SK-N-SH (cell line): ENCODE results near the gene DNAJB9.
A peak's percentile ranks its signal among the peaks of the same experiment; 100 is the strongest.

ENCODE experiments used
- EP300 ChIP-seq, 2 experiments: IDR thresholded peaks; 2 replicates each; pipeline versions ENCODE4 v1.4.0 to v1.6.1; 2012; ENCODE audit warnings: borderline replicate concordance in 1 of 2, low read depth in 1 of 2, low read length in 1 of 2
- EZH2phosphoT487 ChIP-seq: fragments of 200-600 bp; sonication (generic); IDR thresholded peaks from 2 replicates; pipeline ENCODE4 v1.6.1; 2017; ENCODE audit warnings: low read depth, mixed run types, mild to moderate bottlenecking, antibody characterized with exemption, moderate library complexity, borderline replicate concordance
- MAX ChIP-seq: IDR thresholded peaks from 2 replicates; pipeline ENCODE4 v1.4.0; 2012; ENCODE audit warnings: low read depth
- SIN3A ChIP-seq: IDR thresholded peaks from 2 replicates; pipeline ENCODE4 v1.6.1; 2012; ENCODE audit warnings: low read depth, mild to moderate bottlenecking, low read length, moderate library complexity, borderline replicate concordance
- SMC3 ChIP-seq: IDR thresholded peaks from 2 replicates; pipeline ENCODE4 v1.6.1; 2012; ENCODE audit warnings: low read depth, low read length, improper control_type of control experiment
- TCF12 ChIP-seq: IDR thresholded peaks from 2 replicates; pipeline ENCODE4 v1.4.0; 2012
- TF ChIP-seq, protein P1 (sequence below): fragments of 200-600 bp; sonication (generic); IDR thresholded peaks from 2 replicates; pipeline ENCODE4 v1.6.1; 2017; ENCODE audit warnings: antibody characterized with exemption, mild to moderate bottlenecking, moderate library complexity

DNA sequence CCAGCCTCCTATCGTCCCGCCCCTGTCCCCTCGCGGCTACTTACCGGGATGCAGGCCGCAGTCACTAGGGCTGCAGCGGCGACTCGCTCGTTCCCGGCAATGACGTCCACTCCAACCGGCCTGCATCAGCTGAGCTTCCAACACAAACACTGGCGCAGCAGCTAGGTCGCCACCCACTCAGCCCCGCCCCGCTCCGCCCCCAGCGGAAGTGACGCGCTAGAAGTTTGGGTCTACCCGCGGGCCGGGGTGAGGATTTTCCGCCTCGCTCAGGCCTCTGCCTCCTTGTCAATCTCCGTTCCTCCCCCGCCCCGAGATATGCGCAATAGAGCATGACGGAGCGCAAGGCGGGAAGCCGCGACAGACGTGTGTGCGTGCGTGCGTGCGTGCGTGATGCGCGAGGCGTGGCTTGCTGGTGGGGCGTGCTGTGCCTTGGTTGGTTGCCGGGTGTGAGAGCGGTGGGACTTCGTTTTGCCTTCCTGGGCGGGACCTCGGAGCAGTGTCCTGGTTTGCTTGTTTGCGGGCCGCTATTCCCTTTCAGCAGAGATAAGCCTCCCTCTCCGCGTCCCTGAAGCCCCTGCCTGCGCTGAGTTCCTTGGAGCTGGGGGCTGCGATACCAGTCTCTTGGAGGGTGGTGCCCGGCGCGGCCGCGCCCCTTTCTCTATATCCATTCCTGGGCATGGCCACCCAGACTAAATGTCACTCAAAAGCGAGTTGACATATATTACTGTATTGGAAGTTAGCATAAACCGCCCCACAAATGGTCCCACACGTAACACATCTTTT lies 43.5 kb upstream of the DNAJB9 start, which contains the start of gene PNPLA8:
- TF ChIP-seq TCF12 (no peak), EZH2phosphoT487 (no peak), MAX (peak; percentile 85), SIN3A (peak; percentile 95), SMC3 (no peak; the same call in 1 of the 2 replicates), EP300 (IDR thresholded peaks at IDR 0.05; ENCODE audit: borderline replicate concordance in 1 of 2, low read depth in 1 of 2, low read length in 1 of 2) (peak in 1 of 2 experiments; percentile 31; a peak in 1 of 4 replicates)
- TF ChIP-seq, protein P1, sequence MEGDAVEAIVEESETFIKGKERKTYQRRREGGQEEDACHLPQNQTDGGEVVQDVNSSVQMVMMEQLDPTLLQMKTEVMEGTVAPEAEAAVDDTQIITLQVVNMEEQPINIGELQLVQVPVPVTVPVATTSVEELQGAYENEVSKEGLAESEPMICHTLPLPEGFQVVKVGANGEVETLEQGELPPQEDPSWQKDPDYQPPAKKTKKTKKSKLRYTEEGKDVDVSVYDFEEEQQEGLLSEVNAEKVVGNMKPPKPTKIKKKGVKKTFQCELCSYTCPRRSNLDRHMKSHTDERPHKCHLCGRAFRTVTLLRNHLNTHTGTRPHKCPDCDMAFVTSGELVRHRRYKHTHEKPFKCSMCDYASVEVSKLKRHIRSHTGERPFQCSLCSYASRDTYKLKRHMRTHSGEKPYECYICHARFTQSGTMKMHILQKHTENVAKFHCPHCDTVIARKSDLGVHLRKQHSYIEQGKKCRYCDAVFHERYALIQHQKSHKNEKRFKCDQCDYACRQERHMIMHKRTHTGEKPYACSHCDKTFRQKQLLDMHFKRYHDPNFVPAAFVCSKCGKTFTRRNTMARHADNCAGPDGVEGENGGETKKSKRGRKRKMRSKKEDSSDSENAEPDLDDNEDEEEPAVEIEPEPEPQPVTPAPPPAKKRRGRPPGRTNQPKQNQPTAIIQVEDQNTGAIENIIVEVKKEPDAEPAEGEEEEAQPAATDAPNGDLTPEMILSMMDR: no peak
